Small intestine (tissue), 7 donors: ENCODE data around the gene SYNGR2. TPM values are rescaled to one million over a fixed set of nuclear protein-coding genes. Genes with fewer than 3 reads are reported as not detected.

Experiments used
- DNase-seq, 2 donors: peaks; one replicate each; pipeline versions ENCODE4 v3.0.0 to v3.0.0-alpha.2; 2013
- FAIRE-seq: peaks from 2 replicates; lab custom pipeline; 2012; peaks lifted over from hg19 to GRCh38; lab: Jason Lieb, UNC
- H3K27ac ChIP-seq, 3 donors: one replicate each; pipeline ENCODE4 v1.5.1; 2013; ENCODE audit warnings: low read length in 2 of 3, mild to moderate bottlenecking in 2 of 3, control low read depth in 1 of 3, inconsistent platforms in 1 of 3, low read depth in 1 of 3, moderate library complexity in 1 of 3
- H3K27me3 ChIP-seq, 3 donors: one replicate each; pipeline ENCODE4 v1.6.1; 2013; ENCODE audit warnings: low read length in 3 of 3, inconsistent platforms in 1 of 3; ENCODE audit not compliant: control insufficient read depth in 3 of 3, insufficient read depth in 3 of 3
- H3K36me3 ChIP-seq, 3 donors: one replicate each; pipeline ENCODE4 v1.6.1; 2013; ENCODE audit warnings: low read length in 3 of 3, inconsistent platforms in 1 of 3, low read depth in 1 of 3, mild to moderate bottlenecking in 1 of 3, moderate library complexity in 1 of 3; ENCODE audit not compliant: control insufficient read depth in 3 of 3, insufficient read depth in 2 of 3
- H3K4me1 ChIP-seq, 3 donors: one replicate each; pipeline ENCODE4 v1.6.1; 2013; ENCODE audit warnings: low read length in 2 of 3, inconsistent platforms in 1 of 3, low read depth in 1 of 3, mild to moderate bottlenecking in 1 of 3, moderate library complexity in 1 of 3; ENCODE audit not compliant: control insufficient read depth in 3 of 3, insufficient read depth in 2 of 3
- H3K4me3 ChIP-seq, 3 donors: one replicate each; pipeline ENCODE4 v1.5.1; 2013; ENCODE audit warnings: low read length in 3 of 3, control low read depth in 1 of 3, inconsistent platforms in 1 of 3, low read depth in 1 of 3, mild to moderate bottlenecking in 1 of 3, moderate library complexity in 1 of 3
- H3K9me3 ChIP-seq, 2 donors: one replicate each; pipeline ENCODE4 v1.6.1; 2013; ENCODE audit warnings: low read depth in 1 of 2, low read length in 1 of 2; ENCODE audit not compliant: control insufficient read depth in 2 of 2, insufficient read depth in 1 of 2
- WGBS, 3 donors: extraction: QIAGEN DNeasy Blood & Tissue Kit; methylation state at CpG; one replicate each; pipeline ENCODE4 v1.1.7; 2013; 5-methylcytosine and 5-hydroxymethylcytosine counted together
- polyA plus RNA-seq, 4 donors: library from polyadenylated mRNA; stranded (reverse) in 3 of 4; unstranded in 1 of 4; fragments of 200-250 nt in 3 of 4; fragments of 120-200 nt in 1 of 4; gene quantifications; one replicate each; pipeline versions ENCODE4 v1.2.1 to v1.2.3, GENCODE V29; 2013
- donor health status: healthy with polysubstance abuse.
- donor health status: control.
- donor health status: control.
- donor health status: Bipolar disorder and iron deficiency.
- donor health status: healthy.

The SYNGR2 gene
- polyA plus RNA-seq, 4 donors: 46.5 to 187 (median 120) TPM

GRCh38 chr17:78214706-78215061 lies 46.3 kb downstream of the SYNGR2 start:
- peaks cover 0 to 8% (median 0%) of the 10 kb centered on the region in 3 donors for H3K4me1 ChIP-seq
- peak overlapping the region; percentile 47 to 73 (median 68) for H3K4me3 ChIP-seq
- WGBS, 3 donors: 5 to 10% (median 6%) methylated on average over 5 of the region's 5 CpGs
- H3K9me3 ChIP-seq: no peaks in the 10 kb centered on the region
- no peak for FAIRE-seq
- no peak for DNase-seq
- peaks cover 0 to 7% (median 0%) of the 10 kb centered on the region in 3 donors for H3K36me3 ChIP-seq
- no peak overlapping the region for H3K27ac ChIP-seq
- no peaks in the 10 kb centered on the region for H3K27me3 ChIP-seq

- H3K4me1 ChIP-seq: peaks cover 0 to 5% (median 0%) of the 10 kb centered on the region in 3 donors
- WGBS, 3 donors: 94% methylated on average over 11 of the region's 11 CpGs
- no peak for FAIRE-seq
- DNase-seq: no peak
- no peaks in the 10 kb centered on the region for H3K9me3 ChIP-seq
- H3K36me3 ChIP-seq: peaks cover 0 to 37% (median 0%) of the 10 kb centered on the region in 3 donors
- no peak overlapping the region for H3K27ac ChIP-seq
- H3K27me3 ChIP-seq: no peaks in the 10 kb centered on the region
- H3K4me3 ChIP-seq: no peak overlapping the region
Observed at GRCh38 chr17:78219396-78220150, 51.2 kb downstream of the SYNGR2 start.

Other genes with a start within 250 kb of the SYNGR2 start
- gene TNRC6C, start 209.9 kb upstream of the SYNGR2 start, polyA plus RNA-seq: 1 to 10 TPM in 3 of 4 donors, under 1 TPM in 1; 0.89 to 5.1 (median 2.3) TPM
- gene TMC6, start 39.8 kb upstream of the SYNGR2 start, polyA plus RNA-seq: 10 to 100 TPM; 29.7 to 69.6 (median 50.5) TPM
- 1 to 10 TPM; 1.3 to 7.8 (median 4.9) TPM for gene TMC8, start 37.8 kb upstream of the SYNGR2 start, polyA plus RNA-seq
- gene C17orf99, start 22.2 kb upstream of the SYNGR2 start, polyA plus RNA-seq: 100 to 1,000 TPM in 1 of 4 donors, under 1 TPM in 1, not detected in 2; 0.19 to 228 TPM
- 10 to 100 TPM in 3 of 4 donors, 1 to 10 TPM in 1; 6.9 to 60.6 (median 14.4) TPM for gene TK1, start 18.5 kb downstream of the SYNGR2 start, polyA plus RNA-seq
- gene AFMID, start 18.8 kb downstream of the SYNGR2 start, polyA plus RNA-seq: 10 to 100 TPM; 24.0 to 61.7 (median 38.7) TPM
- 10 to 100 TPM in 2 of 4 donors, 1 to 10 TPM in 2; 2.2 to 40.6 (median 8.5) TPM for gene BIRC5, start 45.7 kb downstream of the SYNGR2 start, polyA plus RNA-seq
- gene TMEM235, start 63.0 kb downstream of the SYNGR2 start, polyA plus RNA-seq: not detected
- 10 to 100 TPM in 2 of 4 donors, 1 to 10 TPM in 2; 3.4 to 67.3 (median 17.2) TPM for gene SOCS3, start 191.5 kb downstream of the SYNGR2 start, polyA plus RNA-seq
- 10 to 100 TPM; 14.9 to 34.9 (median 20.5) TPM for gene PGS1, start 210.1 kb downstream of the SYNGR2 start, polyA plus RNA-seq